ENCODE results near the gene ATAD3C. TPM values are rescaled to one million over a fixed set of nuclear protein-coding genes. Genes with fewer than 3 reads are reported as not detected.

ATAD3C gene
- total and polyA plus RNA-seq, 2 of the 4 experiments (the other 2 are of a cell fraction) = not detected

GRCh38 chr1:1430114-1430982 is 19.1 kb upstream of the ATAD3C start:
- no TSS peak for BruUV-seq (replicated peaks)
- whole genome bisulfite sequencing, 2 experiments (ENCODE audit: extremely low coverage in 2 of 2, insufficient read length in 1 of 2) = 29% methylated on average over 13 of the region's 35 CpGs; no CpG with 5 or more reads in 1 of the 2 experiments
- H3K18ac ChIP-seq (ENCODE audit: low read depth, low read length) = peak overlapping the region; percentile 19; the same call in 1 of the 2 replicates
- intact Hi-C loops (cut with micrococcal nuclease) (no loop called here), in situ Hi-C loops (cut with MboI; ENCODE audit: low sequenced_read_pairs) (no loop called here), dilution Hi-C loops (cut with HindIII; ENCODE audit: low sequenced_read_pairs, unreplicated experiment) (no loop called here)
- peaks cover 23% of the 10 kb centered on the region for H3K4me1 ChIP-seq (ENCODE audit: control insufficient read depth, insufficient read depth, low read length)
- no peak overlapping the region for H3K56ac ChIP-seq (ENCODE audit: extremely low read depth, insufficient read depth, low read length)
- ChIA-PET CTCF (interaction anchor here (1.0 kb wide), 1 partner anchor 55 kb away, joined by 3 read pairs; the partner anchor contains the start of gene AURKAIP1), POLR2A (ENCODE audit: unreplicated experiment) (no interaction called here)
- H4K5ac ChIP-seq (ENCODE audit: low read depth, low read length) = peak overlapping the region; percentile 65
- H2AK9ac ChIP-seq (replicated peaks; ENCODE audit: low read depth, low read length, poor library complexity) = peak overlapping the region; percentile 22
- no peak overlapping the region; the same call in 1 of the 2 replicates for H2AK5ac ChIP-seq (ENCODE audit: low read depth, low read length)
- no peak overlapping the region for H2BK15ac ChIP-seq (ENCODE audit: low read depth, low read length)
- H2BK120ac ChIP-seq (ENCODE audit: low read depth, low read length) = peak overlapping the region; percentile 38
- H3K9ac ChIP-seq (ENCODE audit: low read depth, low read length) = no peak overlapping the region
- peak overlapping the region; percentile 73 to 86; a peak in 3 of 4 replicates for H4K8ac ChIP-seq (ENCODE audit: low read depth in 2 of 2, low read length in 2 of 2)
- no peak overlapping the region for H2BK20ac ChIP-seq (ENCODE audit: low read depth, low read length)
- H3K9me3 ChIP-seq (ENCODE audit: control insufficient read depth, insufficient read depth, low read length) = no peaks in the 10 kb centered on the region
- no peaks in the 10 kb centered on the region for H3K36me3 ChIP-seq (ENCODE audit: control insufficient read depth, insufficient read depth, low read length)
- no peaks in the 10 kb centered on the region for H3K27me3 ChIP-seq (ENCODE audit: control insufficient read depth, insufficient read depth, low read length)
- peak overlapping the region; percentile 67 for H2AFZ ChIP-seq (replicated peaks; ENCODE audit: low read length, poor library complexity)
- peak overlapping the region; percentile 66; the same call in 1 of the 2 replicates for H4K91ac ChIP-seq (ENCODE audit: insufficient read depth, low read depth, low read length)
- no peak overlapping the region for H2BK5ac ChIP-seq (ENCODE audit: low read depth, low read length, poor library complexity, severe bottlenecking)
- H3K27ac ChIP-seq (ENCODE audit: insufficient read depth, low read length) = peak overlapping the region; percentile 9; the same call in 1 of the 2 replicates
- peak; percentile 19; the same call in 1 of the 2 replicates for TF ChIP-seq CTCF (conservative IDR thresholded peaks at IDR 0.05; ENCODE audit: low read depth, low read length)
- no peak for TF ChIP-seq SMC3 (IDR thresholded peaks at IDR 0.05; ENCODE audit: low read depth, low read length)
- DNase-seq = peak; percentile 50
- H3K4me2 ChIP-seq (ENCODE audit: low read depth, low read length) = peak overlapping the region; percentile 1; the same call in 1 of the 2 replicates
- no peak overlapping the region for H3K23ac ChIP-seq (ENCODE audit: low read depth, low read length)
- H4K20me1 ChIP-seq (ENCODE audit: insufficient read depth, low read length) = no peaks in the 10 kb centered on the region
- peak overlapping the region; percentile 42 for H3K4ac ChIP-seq (ENCODE audit: low read depth, low read length)
- H3K14ac ChIP-seq (replicated peaks; ENCODE audit: low read depth, low read length) = no peak overlapping the region; the same call in none of the 2 replicates
- peak; percentile 66 for ATAC-seq (ENCODE audit: low read depth)
- H3K4me3 ChIP-seq (ENCODE audit: insufficient read depth, low read depth, low read length) = no peak overlapping the region
- 0 out of 2 replicates have a peak, but pooled peaks cover 5% of the 10 kb centered on the region for H3K9me1 ChIP-seq (ENCODE audit: insufficient read depth, low read length)
- no peaks in the 10 kb centered on the region for H3K79me1 ChIP-seq (ENCODE audit: low read depth in 1 of 2, low read length in 2 of 2)
